Measurements from ENCODE around the gene KCNE4. TPM values are rescaled to one million over a fixed set of nuclear protein-coding genes. Genes with fewer than 3 reads are reported as not detected.

The KCNE4 gene
- total and polyA plus RNA-seq, 5 donors: 2.2 to 5.0 (median 3.3) TPM

DNA sequence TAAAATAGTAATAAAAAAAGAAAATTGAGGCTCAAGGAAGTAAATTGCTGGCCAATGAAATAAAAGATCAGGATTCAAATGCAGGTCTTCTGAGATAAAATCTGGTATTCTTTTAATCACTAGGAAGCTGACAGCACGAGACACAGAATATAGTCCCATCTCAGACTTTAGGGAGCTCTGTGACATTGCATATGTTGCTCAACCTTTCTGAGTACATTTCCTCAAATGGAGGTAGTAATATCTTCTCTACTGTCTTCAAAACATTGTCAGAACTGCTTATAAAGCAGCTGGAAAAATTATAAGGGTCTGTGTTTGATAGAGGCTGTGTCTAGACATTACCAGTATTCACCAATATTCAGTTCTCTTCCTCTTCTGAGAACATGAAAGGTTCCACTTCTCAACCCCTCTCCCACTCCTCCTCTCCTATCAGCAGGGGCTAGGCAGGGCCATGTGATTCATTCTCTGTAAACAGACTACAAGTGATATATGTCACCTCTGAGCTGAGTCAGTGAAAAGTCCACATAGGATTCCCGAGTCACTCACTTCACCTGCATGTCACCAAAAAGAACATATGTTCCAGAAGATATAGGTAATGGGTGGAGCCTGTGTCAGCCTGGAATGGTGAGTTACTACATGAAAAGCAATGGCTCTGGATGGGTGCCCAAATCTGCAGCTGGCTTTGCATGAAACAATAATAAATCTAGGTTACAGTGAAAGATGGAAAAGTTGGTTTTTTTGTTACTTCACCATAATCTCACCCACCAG is 7.1 kb downstream of the KCNE4 start:
- H3K27ac ChIP-seq (ENCODE audit: low read length): no peak overlapping the region
- H3K27me3 ChIP-seq (ENCODE audit: control insufficient read depth, insufficient read depth): no peaks in the 10 kb centered on the region
- 84% methylated on average over 2 of the region's 2 CpGs for WGBS
- H3K4me3 ChIP-seq (ENCODE audit: low read length): no peak overlapping the region
- DNase-seq (no peak), ATAC-seq (no peak)
- no peaks in the 10 kb centered on the region for H3K9me3 ChIP-seq (ENCODE audit: control insufficient read depth, low read length)
- intact Hi-C loops (cut with DNase I): no loop called here
- H3K4me1 ChIP-seq (ENCODE audit: control insufficient read depth, insufficient read depth, low read length): peaks cover 4% of the 10 kb centered on the region

GRCh38 chr2:223060201-223060825 is 8.3 kb downstream of the KCNE4 start:
- H3K4me1 ChIP-seq (ENCODE audit: control insufficient read depth, insufficient read depth, low read length): peaks cover 4% of the 10 kb centered on the region
- 93% methylated on average over 4 of the region's 4 CpGs for WGBS

GRCh38 chr2:223062396-223062795 is 10.4 kb downstream of the KCNE4 start:
- Histone ChIP-seq H3K27me3 (ENCODE audit: control insufficient read depth, insufficient read depth) (no peaks in the 10 kb centered on the region), H3K4me1 (ENCODE audit: control insufficient read depth, insufficient read depth, low read length) (no peaks in the 10 kb centered on the region), H3K27ac (ENCODE audit: low read length) (no peak overlapping the region), H3K4me3 (ENCODE audit: low read length) (no peak overlapping the region), H3K9me3 (ENCODE audit: control insufficient read depth, low read length) (no peaks in the 10 kb centered on the region)
- intact Hi-C loops (cut with DNase I): no loop called here
- no peak for DNase-seq
- WGBS: 54% methylated on average over 2 of the region's 2 CpGs
- ATAC-seq: no peak

More at GRCh38 chr2:223060201-223060825, 8.3 kb downstream of the KCNE4 start:
- ATAC-seq (no peak), DNase-seq (no peak)
- intact Hi-C loops (cut with DNase I): no loop called here
- no peak overlapping the region for H3K4me3 ChIP-seq (ENCODE audit: low read length)
- H3K27me3 ChIP-seq (ENCODE audit: control insufficient read depth, insufficient read depth): no peaks in the 10 kb centered on the region
- H3K27ac ChIP-seq (ENCODE audit: low read length): no peak overlapping the region
- H3K9me3 ChIP-seq (ENCODE audit: control insufficient read depth, low read length): no peaks in the 10 kb centered on the region

DNA sequence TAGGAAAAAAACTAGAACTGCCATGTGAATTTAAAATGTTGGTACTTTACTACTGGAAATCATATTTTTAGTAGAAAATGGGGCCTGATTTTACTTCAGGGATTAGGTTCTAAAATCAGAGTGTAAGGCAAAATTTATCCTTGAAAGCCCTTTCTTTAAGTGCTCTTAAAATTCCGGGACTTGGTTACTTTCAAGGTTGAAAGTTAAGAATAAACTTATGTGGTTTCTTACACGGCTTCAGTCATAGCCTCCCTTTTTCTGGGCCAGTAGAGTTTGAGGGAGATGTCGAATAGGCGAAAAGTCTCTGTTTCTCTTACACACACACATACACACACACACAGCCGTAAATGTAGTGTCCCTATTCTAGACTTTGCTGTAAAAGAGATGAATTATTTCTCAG is 13.1 kb downstream of the KCNE4 start:
- Histone ChIP-seq H3K9me3 (ENCODE audit: control insufficient read depth, low read length) (no peaks in the 10 kb centered on the region), H3K4me1 (ENCODE audit: control insufficient read depth, insufficient read depth, low read length) (no peaks in the 10 kb centered on the region), H3K4me3 (ENCODE audit: low read length) (no peak overlapping the region), H3K27me3 (ENCODE audit: control insufficient read depth, insufficient read depth) (no peaks in the 10 kb centered on the region), H3K27ac (ENCODE audit: low read length) (no peak overlapping the region)
- 90% methylated on average over 5 of the region's 5 CpGs for WGBS
- intact Hi-C loops (cut with DNase I): no loop called here
- ATAC-seq (no peak), DNase-seq (no peak)

DNA sequence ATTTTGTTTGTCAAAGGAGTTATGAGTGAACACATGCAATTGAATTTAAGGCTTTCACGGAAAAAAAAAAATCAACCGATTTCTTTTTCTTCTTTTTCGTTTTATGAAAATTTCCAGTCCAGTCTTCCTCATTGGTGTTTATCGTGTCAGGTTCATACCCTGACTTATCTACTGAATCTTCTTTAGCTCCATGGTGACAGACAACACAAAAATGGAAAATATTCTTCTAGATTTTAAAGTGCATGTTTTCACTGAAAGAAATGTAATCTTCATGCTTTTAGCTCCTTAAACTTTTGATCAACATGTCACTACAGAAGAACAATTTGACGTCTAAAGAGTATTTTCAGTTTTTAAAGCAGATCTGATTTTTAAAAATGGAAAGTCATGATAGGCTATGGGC is 14.7 kb downstream of the KCNE4 start:
- intact Hi-C loops (cut with DNase I): no loop called here
- ATAC-seq (no peak), DNase-seq (no peak)
- Histone ChIP-seq H3K9me3 (ENCODE audit: control insufficient read depth, low read length) (no peaks in the 10 kb centered on the region), H3K27ac (ENCODE audit: low read length) (no peak overlapping the region), H3K27me3 (ENCODE audit: control insufficient read depth, insufficient read depth) (no peaks in the 10 kb centered on the region), H3K4me1 (ENCODE audit: control insufficient read depth, insufficient read depth, low read length) (no peaks in the 10 kb centered on the region), H3K4me3 (ENCODE audit: low read length) (no peak overlapping the region)
- WGBS: 91% methylated on average over 5 of the region's 5 CpGs

DNA sequence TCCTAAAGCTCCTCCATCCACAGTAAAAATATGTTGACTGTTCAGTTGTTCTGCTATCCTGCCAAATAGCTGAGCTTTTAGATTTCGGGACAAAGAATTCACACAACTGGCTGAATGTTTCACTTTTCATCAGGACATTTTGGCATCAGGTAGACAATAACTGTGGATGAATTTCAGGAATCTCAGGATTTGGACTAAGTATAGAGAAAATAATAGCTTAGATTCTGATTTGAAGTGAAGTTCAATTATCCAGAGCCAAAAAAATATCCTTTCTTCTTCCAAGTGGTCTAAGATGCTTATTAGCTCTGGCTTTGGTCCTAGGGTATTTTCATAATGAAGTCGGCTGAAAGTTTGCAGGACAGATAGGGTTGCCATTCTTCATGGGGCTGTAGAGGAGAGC is 16.1 kb downstream of the KCNE4 start:
- Histone ChIP-seq H3K4me1 (ENCODE audit: control insufficient read depth, insufficient read depth, low read length) (no peaks in the 10 kb centered on the region), H3K4me3 (ENCODE audit: low read length) (no peak overlapping the region), H3K27ac (ENCODE audit: low read length) (no peak overlapping the region), H3K9me3 (ENCODE audit: control insufficient read depth, low read length) (no peaks in the 10 kb centered on the region), H3K27me3 (ENCODE audit: control insufficient read depth, insufficient read depth) (no peaks in the 10 kb centered on the region)
- 57% methylated on average over 2 of the region's 2 CpGs for WGBS
- DNase-seq: no peak
- intact Hi-C loops (cut with DNase I): no loop called here
- no peak for ATAC-seq

- 81% methylated on average over 3 of the region's 3 CpGs for WGBS
- H3K4me3 ChIP-seq (ENCODE audit: low read length): no peak overlapping the region
- intact Hi-C loops (cut with DNase I): no loop called here
- H3K4me1 ChIP-seq (ENCODE audit: control insufficient read depth, insufficient read depth, low read length): no peaks in the 10 kb centered on the region
- ATAC-seq (no peak), DNase-seq (no peak)
- H3K27ac ChIP-seq (ENCODE audit: low read length): no peak overlapping the region
- no peaks in the 10 kb centered on the region for H3K9me3 ChIP-seq (ENCODE audit: control insufficient read depth, low read length)
- no peaks in the 10 kb centered on the region for H3K27me3 ChIP-seq (ENCODE audit: control insufficient read depth, insufficient read depth)
Observed at GRCh38 chr2:223069465-223069864, 17.5 kb downstream of the KCNE4 start.

DNA sequence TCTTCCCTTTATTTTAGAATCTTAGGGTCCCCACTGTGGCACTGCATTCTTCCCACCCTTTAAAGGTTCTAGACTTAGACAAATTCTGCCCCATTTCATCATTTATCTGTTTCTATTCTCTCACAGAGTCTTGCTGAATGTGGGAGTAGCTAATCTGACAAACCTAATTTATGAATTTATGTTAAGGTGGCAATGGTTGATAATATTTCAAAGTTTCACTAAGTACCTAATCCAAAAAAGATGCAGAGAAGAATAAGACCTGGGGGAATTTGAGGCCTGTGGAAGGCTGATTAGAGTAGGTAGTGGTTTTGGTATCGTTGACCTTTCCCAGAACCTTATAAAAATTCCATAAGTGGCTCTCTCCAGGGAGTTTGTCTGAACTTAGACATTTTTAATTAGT is 18.0 kb downstream of the KCNE4 start:
- 96% methylated on average over 1 of the region's 1 CpG for WGBS
- DNase-seq: no peak
- no peak overlapping the region for H3K4me3 ChIP-seq (ENCODE audit: low read length)
- H3K27ac ChIP-seq (ENCODE audit: low read length): no peak overlapping the region
- no peaks in the 10 kb centered on the region for H3K4me1 ChIP-seq (ENCODE audit: control insufficient read depth, insufficient read depth, low read length)
- intact Hi-C loops (cut with DNase I): no loop called here
- no peak for ATAC-seq
- no peaks in the 10 kb centered on the region for H3K9me3 ChIP-seq (ENCODE audit: control insufficient read depth, low read length)
- no peaks in the 10 kb centered on the region for H3K27me3 ChIP-seq (ENCODE audit: control insufficient read depth, insufficient read depth)

DNA sequence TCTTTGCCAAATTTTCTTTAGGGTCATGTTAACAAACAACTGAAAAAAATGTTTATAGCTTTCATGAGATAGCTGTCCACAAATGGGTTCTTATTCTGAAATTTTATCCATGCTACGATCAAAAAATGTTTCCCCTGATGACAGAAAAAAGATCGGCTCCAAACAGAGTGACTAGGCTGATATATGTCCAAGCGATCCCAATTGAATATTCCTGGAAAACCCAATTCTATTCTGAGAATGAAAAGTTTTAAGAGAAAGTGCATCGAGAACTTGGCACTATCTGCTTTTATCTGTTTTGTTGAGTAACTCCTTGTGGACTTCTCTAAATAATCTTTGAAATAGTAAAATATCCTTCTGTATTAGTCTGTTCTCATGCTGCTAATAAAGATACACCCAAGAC is 19.1 kb downstream of the KCNE4 start:
- Histone ChIP-seq H3K9me3 (ENCODE audit: control insufficient read depth, low read length) (no peaks in the 10 kb centered on the region), H3K4me1 (ENCODE audit: control insufficient read depth, insufficient read depth, low read length) (no peaks in the 10 kb centered on the region), H3K27ac (ENCODE audit: low read length) (no peak overlapping the region), H3K27me3 (ENCODE audit: control insufficient read depth, insufficient read depth) (no peaks in the 10 kb centered on the region), H3K4me3 (ENCODE audit: low read length) (no peak overlapping the region)
- WGBS: 72% methylated on average over 4 of the region's 4 CpGs
- no peak for ATAC-seq
- no peak for DNase-seq
- intact Hi-C loops (cut with DNase I): no loop called here

GRCh38 chr2:223072826-223073225 is 20.8 kb downstream of the KCNE4 start:
- intact Hi-C loops (cut with DNase I): no loop called here
- WGBS: 88% methylated on average over 3 of the region's 3 CpGs
- no peaks in the 10 kb centered on the region for H3K27me3 ChIP-seq (ENCODE audit: control insufficient read depth, insufficient read depth)
- H3K4me1 ChIP-seq (ENCODE audit: control insufficient read depth, insufficient read depth, low read length): no peaks in the 10 kb centered on the region
- H3K9me3 ChIP-seq (ENCODE audit: control insufficient read depth, low read length): no peaks in the 10 kb centered on the region
- no peak for DNase-seq
- H3K4me3 ChIP-seq (ENCODE audit: low read length): no peak overlapping the region
- no peak overlapping the region for H3K27ac ChIP-seq (ENCODE audit: low read length)
- no peak for ATAC-seq

DNA sequence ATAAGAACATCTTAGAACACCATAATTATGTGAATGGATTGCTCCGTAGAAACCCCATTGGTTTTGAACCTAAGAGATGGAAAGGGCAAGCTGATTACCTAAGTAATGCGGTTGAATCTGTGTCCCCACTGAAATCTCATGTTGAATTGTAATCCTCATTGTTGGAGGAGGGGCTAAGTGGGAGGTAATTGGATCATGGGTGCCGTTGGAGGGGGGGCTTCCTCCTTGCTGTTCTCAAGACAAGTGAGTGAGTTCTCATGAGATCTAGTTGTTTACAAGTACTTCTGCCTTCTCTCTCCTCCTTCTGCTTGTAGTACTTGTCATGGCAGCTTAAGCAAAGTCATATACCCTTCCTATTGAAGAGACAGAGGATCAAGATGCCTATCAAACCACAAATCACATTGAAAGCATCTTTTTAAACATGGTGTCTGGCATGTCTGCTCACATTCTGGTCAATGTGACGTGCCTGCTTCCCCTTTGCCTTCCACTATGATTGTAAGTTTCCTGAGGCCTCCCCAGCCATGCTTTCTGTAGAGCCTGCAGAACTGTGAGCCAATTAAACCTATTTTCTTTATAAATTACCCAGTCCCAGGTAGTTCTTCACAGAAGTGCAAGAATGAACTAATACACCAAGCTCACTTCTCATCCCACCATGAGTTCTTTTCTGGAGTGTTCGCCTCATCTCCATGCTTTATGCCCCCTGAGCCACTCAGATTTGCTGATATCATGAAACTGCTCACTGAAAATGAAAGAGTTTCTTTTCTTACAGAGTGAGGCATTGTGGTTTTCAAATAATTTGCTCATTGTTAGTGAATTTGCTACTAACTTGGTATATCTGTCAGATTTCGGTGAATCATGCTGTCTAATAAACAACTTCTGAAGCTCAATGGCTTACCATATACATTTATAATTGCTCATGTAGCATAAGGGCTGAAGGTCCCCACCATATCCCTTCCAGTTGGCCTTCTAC is 23.6 kb downstream of the KCNE4 start:
- WGBS: 81% methylated on average over 6 of the region's 6 CpGs
- no peak overlapping the region for H3K27ac ChIP-seq (ENCODE audit: low read length)
- DNase-seq (no peak), ATAC-seq (no peak)
- intact Hi-C loops (cut with DNase I): no loop called here
- no peaks in the 10 kb centered on the region for H3K27me3 ChIP-seq (ENCODE audit: control insufficient read depth, insufficient read depth)
- no peaks in the 10 kb centered on the region for H3K9me3 ChIP-seq (ENCODE audit: control insufficient read depth, low read length)
- H3K4me1 ChIP-seq (ENCODE audit: control insufficient read depth, insufficient read depth, low read length): no peaks in the 10 kb centered on the region
- H3K4me3 ChIP-seq (ENCODE audit: low read length): no peak overlapping the region
